Stimulated activated effector memory CD8-positive, alpha-beta T cell treated with anti-CD3 and anti-CD28 coated beads, Interleukin-12 subunit alpha, Interleukin-12 subunit beta, amount 100 ng/mL, for 72 hours (primary cell): ENCODE measurements around the gene FAM3C.

ENCODE experiments used
- ATAC-seq: fragments of 150-1000 bp; cut with Tn5 transposase; 2 replicates; pipeline ENCODE4 v1.10.0; 2021
- DNase-seq, 2 donors: peaks; one replicate each; pipeline ENCODE4 v3.0.0; 2021 to 2022; ENCODE audit warnings: low spot score in 2 of 2
- H3K27ac Mint-ChIP-seq: one replicate; pipeline ENCODE4 v1.8.0; 2022; ENCODE audit warnings: mild to moderate bottlenecking, mixed read lengths
- H3K36me3 Mint-ChIP-seq: one replicate; pipeline ENCODE4 v1.8.0; 2022; ENCODE audit warnings: mild to moderate bottlenecking, mixed read lengths
- H3K4me1 Mint-ChIP-seq: one replicate; pipeline ENCODE4 v1.8.0; 2022; ENCODE audit warnings: mixed read lengths
- H3K4me3 Mint-ChIP-seq: one replicate; pipeline ENCODE4 v1.8.0; 2022; ENCODE audit warnings: mild to moderate bottlenecking, mixed read lengths
- H3K9me3 Mint-ChIP-seq: one replicate; pipeline ENCODE4 v1.8.0; 2022; ENCODE audit warnings: mixed read lengths

Gene FAM3C

DNA sequence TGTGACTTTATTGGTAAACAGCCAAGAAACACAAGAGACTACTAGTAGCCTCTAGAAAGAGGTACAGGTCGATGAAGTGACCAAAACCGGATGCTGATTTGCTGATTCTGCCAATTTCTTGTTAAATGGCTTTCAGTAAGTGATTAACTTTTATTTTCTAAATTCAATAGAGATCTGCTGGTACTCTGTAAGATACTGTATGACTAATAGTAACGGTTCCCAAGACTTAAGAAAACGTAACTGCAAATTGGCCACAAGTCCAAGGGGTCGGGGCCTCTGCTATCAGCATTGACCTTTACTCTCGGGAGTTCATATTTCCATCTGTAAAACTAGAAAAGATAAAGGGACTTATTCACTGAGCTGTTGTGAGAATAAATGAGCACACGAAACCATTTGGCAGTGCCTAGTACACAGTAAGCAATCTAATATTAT, 1.4 kb downstream of the FAM3C start:
- Mint-ChIP-seq H3K4me1 (peaks cover 32% of the 10 kb centered on the region), H3K27ac (peak overlapping the region; percentile 92), H3K9me3 (peaks cover 2% of the 10 kb centered on the region), H3K4me3 (peak overlapping the region; percentile 73), H3K36me3 (peaks cover 44% of the 10 kb centered on the region)
- ATAC-seq = no peak
- DNase-seq = no peak

DNA sequence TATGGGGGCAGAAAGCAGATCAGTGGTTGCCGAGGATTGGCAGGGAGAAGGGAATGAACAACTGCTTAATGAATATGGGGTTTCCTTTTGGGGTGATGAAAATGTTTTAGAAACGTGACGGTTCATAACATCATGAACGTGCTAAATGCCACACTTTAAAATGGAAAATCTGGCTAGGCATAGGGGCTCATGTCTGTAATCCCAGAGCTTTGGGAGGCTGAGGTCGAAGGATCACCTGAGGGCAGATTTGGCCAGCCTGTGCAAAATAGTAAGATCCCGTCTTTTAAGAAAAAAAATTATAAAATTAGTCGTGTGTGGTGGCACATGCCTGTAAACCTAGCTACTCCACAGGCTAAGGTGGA, 3.1 kb downstream of the FAM3C start:
- ATAC-seq (no peak), DNase-seq (no peak)
- Mint-ChIP-seq H3K4me3 (peak overlapping the region; percentile 21), H3K9me3 (peaks cover 2% of the 10 kb centered on the region), H3K36me3 (peaks cover 44% of the 10 kb centered on the region), H3K4me1 (peaks cover 43% of the 10 kb centered on the region), H3K27ac (no peak overlapping the region)

DNA sequence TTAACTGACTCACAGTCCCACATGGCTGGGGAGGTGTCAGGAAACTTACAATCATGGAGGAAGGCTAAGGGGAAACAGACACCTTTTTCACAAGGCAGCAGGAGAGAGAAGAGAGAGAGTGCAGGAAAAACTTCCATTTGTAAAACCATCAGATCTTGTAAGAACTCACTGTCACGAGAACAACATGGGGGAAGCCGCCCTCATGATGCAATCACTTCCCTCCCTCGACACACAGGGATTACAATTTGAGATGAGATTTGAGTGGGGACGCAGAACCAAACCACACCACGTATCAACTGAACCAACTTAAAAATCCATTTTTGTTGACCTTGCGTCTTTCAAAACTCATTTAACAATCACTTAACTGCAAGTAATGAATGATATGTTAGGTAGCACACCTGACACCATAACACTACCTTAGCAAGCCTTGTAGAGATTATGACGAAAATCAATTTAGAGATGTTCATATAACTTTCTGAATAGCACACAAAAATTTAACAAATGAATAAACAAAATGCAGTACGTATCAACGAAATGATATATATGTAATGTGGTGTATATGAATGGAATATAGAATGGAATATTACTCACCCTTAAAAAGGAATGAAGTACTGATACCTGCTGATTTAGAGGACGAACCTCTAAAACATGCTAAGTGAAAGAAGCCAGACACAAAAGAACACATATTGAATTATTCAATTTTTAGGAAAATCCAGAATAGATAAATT, 3.7 kb downstream of the FAM3C start:
- peaks cover 47% of the 10 kb centered on the region for H3K36me3 Mint-ChIP-seq
- H3K9me3 Mint-ChIP-seq = peaks cover 2% of the 10 kb centered on the region
- no peak overlapping the region for H3K27ac Mint-ChIP-seq
- H3K4me3 Mint-ChIP-seq = peak overlapping the region; percentile 21
- H3K4me1 Mint-ChIP-seq = peaks cover 43% of the 10 kb centered on the region
- no peak for DNase-seq
- no peak for ATAC-seq

DNA sequence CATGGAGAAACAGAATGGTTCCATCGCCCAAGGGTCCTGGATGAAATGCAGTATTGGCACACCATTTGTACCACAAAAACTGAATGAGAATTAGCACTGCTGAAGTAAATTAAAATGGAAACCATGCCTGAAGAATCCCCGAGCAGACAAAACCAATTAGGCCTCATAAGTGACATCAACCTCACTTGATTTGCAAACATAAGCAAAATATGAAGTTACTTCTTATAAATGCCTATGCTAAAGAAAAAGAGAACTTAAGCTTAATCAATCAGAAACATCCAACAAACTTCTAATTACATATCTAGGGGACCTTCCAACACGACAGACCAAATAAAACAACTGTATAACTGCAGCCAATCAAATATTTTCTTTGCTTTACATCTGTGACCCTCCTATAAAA, 4.4 kb downstream of the FAM3C start:
- H3K9me3 Mint-ChIP-seq = peaks cover 2% of the 10 kb centered on the region
- no peak overlapping the region for H3K27ac Mint-ChIP-seq
- H3K36me3 Mint-ChIP-seq = peaks cover 47% of the 10 kb centered on the region
- H3K4me3 Mint-ChIP-seq = peak overlapping the region; percentile 21
- DNase-seq (no peak), ATAC-seq (no peak)
- H3K4me1 Mint-ChIP-seq = peaks cover 43% of the 10 kb centered on the region

DNA sequence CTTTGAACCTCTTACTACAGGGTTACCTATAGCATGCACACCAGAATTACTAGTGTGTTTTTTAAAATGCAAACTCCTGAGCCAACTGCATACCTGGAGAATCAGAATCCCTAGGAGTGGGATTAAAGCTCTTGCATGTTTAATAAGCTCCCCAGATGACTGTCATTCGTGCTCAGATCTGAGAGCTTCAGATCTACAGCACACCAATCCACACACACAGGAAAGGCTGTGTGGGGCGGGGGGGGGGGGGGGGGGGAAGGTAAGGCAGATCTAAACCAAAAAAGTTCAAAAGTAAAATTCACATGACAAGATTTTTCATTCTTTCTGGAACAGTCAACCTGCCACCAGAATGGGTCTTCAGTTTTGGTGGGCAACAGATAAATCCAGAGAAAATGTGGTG, 5.5 kb downstream of the FAM3C start:
- no peak for DNase-seq
- H3K36me3 Mint-ChIP-seq = peaks cover 53% of the 10 kb centered on the region
- peaks cover 52% of the 10 kb centered on the region for H3K4me1 Mint-ChIP-seq
- H3K4me3 Mint-ChIP-seq = peak overlapping the region; percentile 21
- no peak for ATAC-seq
- peaks cover 2% of the 10 kb centered on the region for H3K9me3 Mint-ChIP-seq
- H3K27ac Mint-ChIP-seq = no peak overlapping the region

DNA sequence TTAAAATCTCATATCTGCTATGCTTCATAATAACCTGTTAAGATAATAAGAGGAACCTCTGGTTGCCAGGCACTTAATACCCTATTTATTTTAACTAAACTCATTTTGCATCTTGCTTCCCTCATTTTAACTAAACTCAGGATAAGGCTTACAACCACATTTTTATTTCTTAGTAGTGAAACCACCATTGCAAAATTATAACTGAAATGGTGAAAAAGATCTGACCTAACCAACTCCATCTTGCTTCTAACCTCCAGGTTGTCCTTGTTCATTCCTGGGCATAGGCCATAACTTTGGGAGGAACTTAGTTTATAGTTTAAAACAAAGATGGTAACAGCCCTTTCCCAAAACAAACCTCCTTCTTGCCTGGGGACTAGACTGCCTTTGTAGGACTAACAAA, 6.0 kb downstream of the FAM3C start:
- DNase-seq = no peak

DNA sequence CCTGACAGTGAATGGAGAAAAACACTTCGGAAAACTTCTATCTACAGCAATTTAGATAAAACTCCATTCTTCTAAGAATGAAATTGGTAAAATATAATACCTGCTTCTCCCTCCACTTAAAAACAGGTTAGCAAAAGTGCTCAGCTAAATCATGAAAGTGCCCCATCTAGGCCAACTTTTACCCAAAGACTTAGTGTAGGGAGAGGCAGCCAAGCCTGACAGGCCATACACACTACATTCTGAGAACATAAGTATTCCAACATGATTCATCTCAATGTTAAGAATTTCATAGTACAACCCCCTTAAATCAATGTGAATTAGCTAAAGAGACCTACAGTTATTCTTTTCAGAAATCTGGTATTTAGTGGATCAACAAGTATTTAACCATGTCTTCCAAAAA, 7.2 kb downstream of the FAM3C start:
- DNase-seq = no peak
- no peak for ATAC-seq
- H3K9me3 Mint-ChIP-seq = peaks cover 2% of the 10 kb centered on the region
- peaks cover 50% of the 10 kb centered on the region for H3K36me3 Mint-ChIP-seq
- H3K4me1 Mint-ChIP-seq = peaks cover 69% of the 10 kb centered on the region
- peak overlapping the region; percentile 24 for H3K27ac Mint-ChIP-seq
- no peak overlapping the region for H3K4me3 Mint-ChIP-seq

More for the DNA sequence above, 6.0 kb downstream of the FAM3C start:
- H3K4me1 Mint-ChIP-seq = peaks cover 58% of the 10 kb centered on the region
- H3K36me3 Mint-ChIP-seq = peaks cover 53% of the 10 kb centered on the region
- no peak for ATAC-seq
- peaks cover 2% of the 10 kb centered on the region for H3K9me3 Mint-ChIP-seq
- peak overlapping the region; percentile 24 for H3K27ac Mint-ChIP-seq
- peak overlapping the region; percentile 5 for H3K4me3 Mint-ChIP-seq

DNA sequence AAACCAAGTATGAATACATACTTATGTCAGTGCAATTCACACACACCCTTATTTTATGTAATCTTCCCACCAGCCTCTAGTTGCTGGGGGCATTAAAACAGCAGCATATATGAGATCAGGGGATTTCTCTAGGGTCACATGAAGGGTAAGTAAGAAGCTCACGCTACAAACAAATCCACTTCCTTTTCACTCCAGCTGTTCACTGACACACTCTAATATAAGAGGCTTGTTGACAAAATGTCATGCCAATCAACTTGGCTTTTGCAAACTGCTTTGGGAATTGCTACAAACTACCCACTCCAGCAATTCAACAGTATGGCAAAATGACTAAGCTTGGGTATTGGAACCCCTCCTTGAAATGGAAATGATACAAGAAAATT, 10.3 kb downstream of the FAM3C start:
- Mint-ChIP-seq H3K4me3 (peak overlapping the region; percentile 38), H3K4me1 (peaks cover 54% of the 10 kb centered on the region), H3K36me3 (peaks cover 54% of the 10 kb centered on the region), H3K27ac (peak overlapping the region; percentile 34), H3K9me3 (no peaks in the 10 kb centered on the region)
- ATAC-seq (peak; percentile 84), DNase-seq (no peak)

DNA sequence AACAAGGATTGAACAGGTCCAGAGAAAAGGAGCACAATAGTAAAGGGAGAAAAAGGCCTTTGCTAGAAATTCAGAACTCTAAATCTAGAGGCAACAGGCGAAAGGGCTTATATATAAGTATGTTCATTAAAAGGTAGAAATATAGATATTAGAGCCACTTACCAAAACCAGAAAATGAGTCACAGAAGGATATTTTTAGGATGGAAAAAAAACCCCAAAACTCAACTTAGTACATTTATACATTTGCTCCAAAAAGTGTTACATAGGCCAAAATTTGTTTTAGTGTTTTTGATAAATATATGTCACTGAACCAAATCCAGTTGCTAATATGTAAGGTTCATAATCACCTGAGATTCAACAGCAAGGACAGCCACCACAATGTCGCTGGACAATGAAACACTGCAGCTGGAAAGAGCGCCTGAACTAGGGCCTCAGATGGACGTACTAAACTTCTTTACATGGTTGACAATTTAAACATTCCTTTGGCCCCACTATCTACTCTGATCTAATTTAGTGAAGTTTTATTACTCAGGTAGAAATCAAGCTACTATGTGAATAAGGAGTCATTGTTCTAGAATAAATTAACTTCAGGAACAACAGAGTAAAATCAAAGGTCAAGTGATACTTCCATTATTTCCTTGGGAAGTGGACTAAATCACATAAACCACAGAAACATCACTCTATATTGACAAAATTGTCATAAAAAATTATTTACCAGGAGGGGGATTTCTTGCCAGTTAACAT, 10.9 kb downstream of the FAM3C start:
- H3K4me3 Mint-ChIP-seq = peak overlapping the region; percentile 38
- DNase-seq (no peak), ATAC-seq (no peak)
- H3K27ac Mint-ChIP-seq = peak overlapping the region; percentile 34
- peaks cover 59% of the 10 kb centered on the region for H3K36me3 Mint-ChIP-seq
- H3K9me3 Mint-ChIP-seq = no peaks in the 10 kb centered on the region
- peaks cover 51% of the 10 kb centered on the region for H3K4me1 Mint-ChIP-seq

DNA sequence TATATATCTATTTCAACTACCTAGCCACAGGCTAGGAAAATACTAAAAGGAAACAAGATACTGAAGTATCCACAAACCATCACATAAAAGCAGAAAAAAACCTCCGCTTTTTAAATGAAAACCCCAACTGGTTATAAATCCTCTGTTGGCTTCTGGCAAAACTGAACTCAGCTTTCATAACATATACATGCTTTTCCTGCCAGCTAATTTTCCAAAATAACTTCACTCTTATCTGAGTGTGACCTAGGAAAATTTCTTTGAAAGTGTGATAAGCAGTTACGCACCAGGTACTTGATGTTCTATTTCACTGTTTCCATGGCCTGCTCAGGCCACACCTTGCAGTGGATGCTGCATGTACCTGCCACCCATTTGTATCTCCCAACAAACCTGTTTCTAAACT, 11.8 kb downstream of the FAM3C start:
- H3K4me1 Mint-ChIP-seq = peaks cover 48% of the 10 kb centered on the region
- no peaks in the 10 kb centered on the region for H3K9me3 Mint-ChIP-seq
- no peak for ATAC-seq
- peak overlapping the region; percentile 9 for H3K4me3 Mint-ChIP-seq
- peak overlapping the region; percentile 24 for H3K27ac Mint-ChIP-seq
- peaks cover 69% of the 10 kb centered on the region for H3K36me3 Mint-ChIP-seq
- no peak for DNase-seq

DNA sequence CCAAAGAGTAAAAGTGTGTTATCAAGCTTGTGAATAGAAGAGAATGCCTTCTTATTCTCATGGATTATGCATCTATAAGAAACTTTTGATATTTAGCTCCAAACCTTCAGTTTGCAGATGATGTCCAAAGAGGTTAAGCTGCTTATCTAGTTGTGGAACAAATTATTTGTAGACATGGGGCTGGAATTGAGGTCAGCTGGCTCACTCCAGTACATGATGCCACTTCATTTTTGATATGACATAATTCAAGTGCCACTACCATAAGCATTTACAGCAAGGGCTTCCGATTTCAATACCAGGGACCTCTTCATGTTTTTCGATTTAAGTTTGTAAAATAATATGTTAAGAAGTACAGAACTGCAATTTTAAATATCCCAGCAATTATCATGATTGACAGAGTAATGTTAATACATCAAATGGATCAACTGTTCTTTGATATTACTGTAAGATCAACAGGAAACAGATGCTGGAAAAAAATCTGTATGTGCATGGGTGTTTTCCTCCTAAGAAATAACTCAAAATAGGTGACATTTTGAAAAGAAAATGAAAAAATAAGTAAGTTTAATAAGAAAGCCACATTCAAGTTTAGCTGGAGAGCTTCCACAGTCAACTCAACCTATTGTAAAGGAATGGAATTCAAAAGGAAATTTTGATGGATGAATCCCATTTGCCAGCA, 12.7 kb downstream of the FAM3C start:
- H3K27ac Mint-ChIP-seq = no peak overlapping the region
- peaks cover 78% of the 10 kb centered on the region for H3K36me3 Mint-ChIP-seq
- H3K4me3 Mint-ChIP-seq = no peak overlapping the region

DNA sequence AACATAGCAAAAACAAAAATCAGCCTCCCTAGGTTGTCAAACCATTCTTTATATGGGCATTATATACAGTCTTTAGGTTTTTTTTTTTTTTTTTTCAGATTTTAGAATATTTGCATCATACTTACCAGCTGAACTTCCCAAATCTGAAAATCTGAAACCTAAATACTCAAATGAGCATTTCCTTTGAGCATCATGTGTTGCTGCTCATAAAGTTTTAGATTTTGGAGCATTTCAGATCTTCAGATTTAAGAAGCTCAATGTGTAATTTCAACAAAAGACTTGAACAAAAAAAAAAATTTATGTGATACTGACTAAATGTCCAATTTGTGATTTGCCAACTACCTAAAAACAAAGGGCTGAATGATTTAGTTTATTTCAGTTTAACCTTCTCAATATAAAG, 13.6 kb downstream of the FAM3C start:
- H3K9me3 Mint-ChIP-seq = no peaks in the 10 kb centered on the region
- peaks cover 84% of the 10 kb centered on the region for H3K36me3 Mint-ChIP-seq
- DNase-seq (no peak), ATAC-seq (no peak)
- no peak overlapping the region for H3K27ac Mint-ChIP-seq
- peaks cover 41% of the 10 kb centered on the region for H3K4me1 Mint-ChIP-seq
- no peak overlapping the region for H3K4me3 Mint-ChIP-seq

More for the DNA sequence above, 12.7 kb downstream of the FAM3C start:
- H3K9me3 Mint-ChIP-seq = no peaks in the 10 kb centered on the region
- ATAC-seq (no peak), DNase-seq (no peak)
- peaks cover 41% of the 10 kb centered on the region for H3K4me1 Mint-ChIP-seq

DNA sequence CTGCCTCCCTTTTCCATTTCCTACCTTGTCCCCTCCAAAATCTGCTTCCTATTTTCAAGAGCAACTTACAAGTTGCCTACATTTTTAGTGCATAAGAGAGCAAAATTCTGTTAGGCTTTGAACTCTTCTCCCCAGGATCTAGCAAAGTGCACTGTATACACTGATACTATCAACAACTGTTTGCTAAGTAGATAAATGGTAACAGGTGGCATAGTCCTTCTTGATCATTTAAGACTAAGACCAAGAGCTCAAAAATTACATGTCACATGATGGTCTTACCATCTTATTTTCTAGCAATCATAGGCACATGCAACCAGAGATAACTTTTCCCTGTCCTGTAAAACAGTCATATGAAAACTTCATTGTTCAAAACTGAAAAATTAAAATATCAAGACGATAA, 16.2 kb downstream of the FAM3C start:
- Mint-ChIP-seq H3K4me1 (peaks cover 30% of the 10 kb centered on the region), H3K4me3 (no peak overlapping the region)

DNA sequence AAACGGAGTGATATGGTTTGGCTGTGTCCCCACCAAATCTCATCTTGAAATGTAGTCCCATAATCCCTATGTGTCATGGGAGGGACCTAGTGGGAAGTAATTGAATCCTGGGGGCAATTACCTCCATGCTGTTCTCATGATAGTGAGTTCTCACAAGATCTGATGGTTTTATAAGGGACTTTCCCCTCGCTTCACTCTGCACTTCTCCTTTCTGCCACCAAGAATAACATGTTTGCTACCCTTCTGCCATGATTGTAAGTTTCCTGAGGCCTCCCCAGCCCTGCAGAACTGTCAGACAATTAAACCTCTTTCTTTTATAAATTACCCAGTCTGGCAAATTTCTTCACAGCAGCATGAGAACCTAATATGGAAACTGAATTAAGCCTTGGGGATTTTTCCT, 19.1 kb downstream of the FAM3C start:
- no peak for ATAC-seq
- peaks cover 94% of the 10 kb centered on the region for H3K36me3 Mint-ChIP-seq
- DNase-seq = no peak
- peaks cover 40% of the 10 kb centered on the region for H3K4me1 Mint-ChIP-seq
- H3K4me3 Mint-ChIP-seq = no peak overlapping the region
- no peaks in the 10 kb centered on the region for H3K9me3 Mint-ChIP-seq
- no peak overlapping the region for H3K27ac Mint-ChIP-seq

More for the DNA sequence above, 16.2 kb downstream of the FAM3C start:
- DNase-seq (no peak), ATAC-seq (no peak)
- H3K9me3 Mint-ChIP-seq = no peaks in the 10 kb centered on the region
- peak overlapping the region; percentile 82 for H3K27ac Mint-ChIP-seq
- H3K36me3 Mint-ChIP-seq = peaks cover 90% of the 10 kb centered on the region

DNA sequence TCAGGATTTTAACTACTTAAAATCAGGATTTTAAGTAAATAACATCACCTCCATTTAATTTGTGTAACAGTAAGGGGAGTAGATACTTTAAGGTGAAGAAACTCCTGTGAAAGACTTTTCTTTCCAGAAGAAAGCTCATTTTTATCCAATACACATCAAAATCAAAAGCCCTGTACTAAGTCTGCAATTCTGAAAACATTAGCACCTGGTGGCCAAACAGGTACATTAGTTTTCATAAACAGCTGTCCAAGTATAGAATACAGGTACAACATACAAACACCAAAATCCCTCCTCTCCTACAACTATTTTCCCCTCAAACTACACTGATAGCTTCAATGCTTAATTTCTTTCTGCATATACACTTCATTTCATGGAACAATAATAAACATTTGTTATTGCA, 22.9 kb downstream of the FAM3C start:
- Mint-ChIP-seq H3K4me3 (peak overlapping the region; percentile 36), H3K9me3 (no peaks in the 10 kb centered on the region), H3K36me3 (peaks cover 94% of the 10 kb centered on the region), H3K27ac (peak overlapping the region; percentile 59), H3K4me1 (peaks cover 44% of the 10 kb centered on the region)
- no peak for ATAC-seq
- DNase-seq = no peak
